CD8-positive, alpha-beta memory T cell (primary cell): ENCODE results near the gene HIBCH. TPM values are rescaled to one million over a fixed set of nuclear protein-coding genes. Genes with fewer than 3 reads are reported as not detected.

Source experiments
- CTCF ChIA-PET: fragments of 350-600 bp; sonication (Branson Sonifier 250); formaldehyde crosslinking; loops from one replicate; lab custom pipeline; 2021; ENCODE audit warnings: antibody characterized with exemption; lab: Charles Lee
- POLR2A ChIA-PET: fragments of 350-600 bp; sonication (Branson Sonifier 250); formaldehyde crosslinking; loops from one replicate; lab custom pipeline; 2021; ENCODE audit warnings: antibody characterized with exemption; lab: Charles Lee
- DNase-seq, 5 donors: peaks; one replicate each; pipeline versions ENCODE4 v3.0.0 to v3.0.0-alpha.2; 2020 to 2022; ENCODE audit warnings: mixed read lengths in 1 of 5
- H3K27ac ChIP-seq: one replicate; pipeline ENCODE4 v1.7.0; 2013; ENCODE audit warnings: low read depth, mild to moderate bottlenecking, low read length, moderate library complexity
- H3K27me3 ChIP-seq: 2 replicates; pipeline ENCODE4 v1.7.0; 2013; ENCODE audit warnings: low read length, mild to moderate bottlenecking; ENCODE audit not compliant: insufficient read depth, poor library complexity, severe bottlenecking
- H3K36me3 ChIP-seq: 2 replicates; pipeline ENCODE4 v1.7.0; 2013; ENCODE audit warnings: mild to moderate bottlenecking, low read length, moderate library complexity; ENCODE audit not compliant: insufficient read depth
- H3K4me1 ChIP-seq: 2 replicates; pipeline ENCODE4 v1.7.0; 2013; ENCODE audit warnings: mild to moderate bottlenecking, low read length, moderate library complexity; ENCODE audit not compliant: insufficient read depth
- H3K4me3 ChIP-seq: 2 replicates; pipeline ENCODE4 v1.7.0; 2013; ENCODE audit warnings: mild to moderate bottlenecking, low read length
- H3K9me3 ChIP-seq: 2 replicates; pipeline ENCODE4 v1.7.0; 2013; ENCODE audit warnings: mild to moderate bottlenecking, low read length
- H3K27ac Mint-ChIP-seq, 8 donors: one replicate each; pipeline ENCODE4 v1.8.0; 2020 to 2021; ENCODE audit warnings: mixed read lengths in 8 of 8, mild to moderate bottlenecking in 6 of 8, inconsistent platforms in 3 of 8, moderate library complexity in 3 of 8
- H3K27me3 Mint-ChIP-seq, 2 donors: one replicate each; pipeline ENCODE4 v1.8.0; 2020 to 2021; ENCODE audit warnings: mixed read lengths in 2 of 2, mild to moderate bottlenecking in 1 of 2, moderate library complexity in 1 of 2
- H3K36me3 Mint-ChIP-seq, 3 donors: one replicate each; pipeline ENCODE4 v1.8.0; 2020 to 2021; ENCODE audit warnings: mixed read lengths in 3 of 3, inconsistent platforms in 1 of 3, mild to moderate bottlenecking in 1 of 3
- H3K4me1 Mint-ChIP-seq, 3 donors: one replicate each; pipeline ENCODE4 v1.8.0; 2020 to 2021; ENCODE audit warnings: mixed read lengths in 3 of 3, inconsistent platforms in 1 of 3, mild to moderate bottlenecking in 1 of 3
- H3K4me3 Mint-ChIP-seq, 7 donors: one replicate each; pipeline ENCODE4 v1.8.0; 2020 to 2021; ENCODE audit warnings: mixed read lengths in 7 of 7, mild to moderate bottlenecking in 6 of 7, moderate library complexity in 4 of 7, inconsistent platforms in 2 of 7
- H3K9me3 Mint-ChIP-seq, 5 donors: one replicate each; pipeline ENCODE4 v1.8.0; 2020 to 2022; ENCODE audit warnings: mixed read lengths in 5 of 5, mild to moderate bottlenecking in 3 of 5, moderate library complexity in 2 of 5, inconsistent platforms in 1 of 5
- polyA plus RNA-seq: library from polyadenylated mRNA; unstranded; fragments of 300-500 nt; fragmentation: Illumina TruSeq; gene quantifications from one replicate; pipeline ENCODE4 v1.2.3, GENCODE V29; 2021
- total RNA-seq, 2 experiments: library from RNA; stranded (reverse); gene quantifications; one replicate each; pipeline ENCODE4 v1.2.3, GENCODE V29; 2021

The HIBCH gene
- total and polyA plus RNA-seq, 3 experiments from 2014 or later: 20.3 to 32.2 (median 30.8) TPM

- no peaks in the 10 kb centered on the region for H3K9me3 Mint-ChIP-seq
- no peaks in the 10 kb centered on the region for H3K27me3 ChIP-seq
- no peak overlapping the region for H3K4me3 ChIP-seq
- ChIA-PET CTCF (no interaction called here), POLR2A (no interaction called here)
- H3K4me3 Mint-ChIP-seq: no peak overlapping the region
- H3K4me1 ChIP-seq: no peaks in the 10 kb centered on the region
- no peaks in the 10 kb centered on the region for H3K4me1 Mint-ChIP-seq
- peaks cover 0 to 2% (median 0%) of the 10 kb centered on the region in 3 donors for H3K36me3 Mint-ChIP-seq
- no peaks in the 10 kb centered on the region for H3K27me3 Mint-ChIP-seq
- no peaks in the 10 kb centered on the region for H3K36me3 ChIP-seq
- no peak overlapping the region for H3K27ac ChIP-seq
- DNase-seq: no peak
- no peaks in the 10 kb centered on the region for H3K9me3 ChIP-seq
- H3K27ac Mint-ChIP-seq: no peak overlapping the region
Measured at GRCh38 chr2:190188289-190188688, 131.3 kb downstream of the HIBCH start.

- Histone ChIP-seq H3K9me3 (no peaks in the 10 kb centered on the region), H3K4me3 (no peak overlapping the region), H3K4me1 (no peaks in the 10 kb centered on the region), H3K36me3 (no peaks in the 10 kb centered on the region), H3K27me3 (no peaks in the 10 kb centered on the region), H3K27ac (no peak overlapping the region)
- H3K36me3 Mint-ChIP-seq: peaks cover 0 to 2% (median 0%) of the 10 kb centered on the region in 3 donors
- H3K4me3 Mint-ChIP-seq: no peak overlapping the region
- POLR2A ChIA-PET: no interaction called here
- DNase-seq: no peak
- H3K27me3 Mint-ChIP-seq: peaks cover 0 to 5% of the 10 kb centered on the region in 2 donors
- H3K27ac Mint-ChIP-seq: no peak overlapping the region
- H3K9me3 Mint-ChIP-seq: no peaks in the 10 kb centered on the region
- CTCF ChIA-PET: no interaction called here
- peaks cover 0 to 2% (median 1%) of the 10 kb centered on the region in 3 donors for H3K4me1 Mint-ChIP-seq
Measured at GRCh38 chr2:190186238-190186637, 133.4 kb downstream of the HIBCH start.

- H3K36me3 Mint-ChIP-seq: peaks cover 0 to 2% (median 0%) of the 10 kb centered on the region in 3 donors
- H3K9me3 Mint-ChIP-seq: no peaks in the 10 kb centered on the region
- H3K4me1 ChIP-seq: no peaks in the 10 kb centered on the region
- H3K36me3 ChIP-seq: no peaks in the 10 kb centered on the region
- no peak for DNase-seq
- H3K27ac Mint-ChIP-seq: no peak overlapping the region
- POLR2A ChIA-PET: no interaction called here
- no peaks in the 10 kb centered on the region for H3K27me3 ChIP-seq
- CTCF ChIA-PET: no interaction called here
- H3K4me1 Mint-ChIP-seq: peaks cover 2 to 6% (median 5%) of the 10 kb centered on the region in 3 donors
- no peaks in the 10 kb centered on the region for H3K9me3 ChIP-seq
- peaks cover 2 to 9% of the 10 kb centered on the region in 2 donors for H3K27me3 Mint-ChIP-seq
- H3K4me3 Mint-ChIP-seq: no peak overlapping the region
- H3K4me3 ChIP-seq: no peak overlapping the region
- H3K27ac ChIP-seq: no peak overlapping the region
Measured at GRCh38 chr2:190185380-190185779, 134.2 kb downstream of the HIBCH start.

GRCh38 chr2:190184460-190184859 is 135.2 kb downstream of the HIBCH start:
- H3K36me3 ChIP-seq: no peaks in the 10 kb centered on the region
- no peak for DNase-seq
- no peaks in the 10 kb centered on the region for H3K9me3 Mint-ChIP-seq

DNA sequence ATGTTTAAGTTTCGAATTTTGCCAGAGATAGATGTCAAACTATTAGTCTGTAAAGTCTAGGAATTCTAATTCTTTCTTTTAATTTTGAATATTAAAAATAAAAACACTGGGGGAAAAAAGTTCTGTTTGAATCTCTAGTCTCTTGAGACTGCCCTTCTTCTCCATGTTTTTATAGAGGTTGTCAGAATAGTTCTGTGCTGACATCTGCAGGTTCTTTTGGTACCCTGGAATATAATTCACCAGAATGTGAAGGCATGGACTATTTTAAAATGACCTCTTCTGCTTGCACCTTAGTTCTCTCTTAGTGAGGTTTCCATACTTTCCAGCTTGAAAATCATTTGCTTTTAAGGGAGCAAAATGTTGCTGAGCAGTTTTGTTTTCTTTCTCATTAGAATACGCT is 136.1 kb downstream of the HIBCH start:
- Histone ChIP-seq H3K27ac (no peak overlapping the region), H3K9me3 (no peaks in the 10 kb centered on the region), H3K4me1 (no peaks in the 10 kb centered on the region), H3K36me3 (no peaks in the 10 kb centered on the region), H3K4me3 (no peak overlapping the region), H3K27me3 (no peaks in the 10 kb centered on the region)
- peaks cover 0 to 2% (median 0%) of the 10 kb centered on the region in 3 donors for H3K36me3 Mint-ChIP-seq
- no peak for DNase-seq
- no peak overlapping the region for H3K4me3 Mint-ChIP-seq
- ChIA-PET POLR2A (no interaction called here), CTCF (no interaction called here)
- H3K4me1 Mint-ChIP-seq: peaks cover 8 to 11% (median 11%) of the 10 kb centered on the region in 3 donors
- no peaks in the 10 kb centered on the region for H3K9me3 Mint-ChIP-seq
- H3K27ac Mint-ChIP-seq: no peak overlapping the region
- peaks cover 9 to 21% of the 10 kb centered on the region in 2 donors for H3K27me3 Mint-ChIP-seq

More at GRCh38 chr2:190184460-190184859, 135.2 kb downstream of the HIBCH start:
- ChIA-PET POLR2A (no interaction called here), CTCF (no interaction called here)
- no peak overlapping the region for H3K27ac ChIP-seq
- H3K9me3 ChIP-seq: no peaks in the 10 kb centered on the region
- Mint-ChIP-seq H3K4me3 (no peak overlapping the region), H3K4me1 (peaks cover 7 to 11% (median 11%) of the 10 kb centered on the region in 3 donors), H3K27ac (no peak overlapping the region), H3K36me3 (peaks cover 0 to 2% (median 0%) of the 10 kb centered on the region in 3 donors), H3K27me3 (peaks cover 8 to 15% of the 10 kb centered on the region in 2 donors)
- no peaks in the 10 kb centered on the region for H3K27me3 ChIP-seq
- no peaks in the 10 kb centered on the region for H3K4me1 ChIP-seq
- no peak overlapping the region for H3K4me3 ChIP-seq

GRCh38 chr2:190182071-190182524 is 137.5 kb downstream of the HIBCH start:
- peaks cover 0 to 2% (median 0%) of the 10 kb centered on the region in 3 donors for H3K36me3 Mint-ChIP-seq
- no peaks in the 10 kb centered on the region for H3K27me3 ChIP-seq
- H3K27me3 Mint-ChIP-seq: peaks cover 9 to 32% of the 10 kb centered on the region in 2 donors
- no peak overlapping the region for H3K4me3 ChIP-seq
- H3K4me3 Mint-ChIP-seq: no peak overlapping the region
- ChIA-PET CTCF (no interaction called here), POLR2A (no interaction called here)
- DNase-seq: no peak
- no peak overlapping the region for H3K27ac ChIP-seq
- peaks cover 8 to 11% (median 11%) of the 10 kb centered on the region in 3 donors for H3K4me1 Mint-ChIP-seq
- H3K36me3 ChIP-seq: no peaks in the 10 kb centered on the region
- H3K27ac Mint-ChIP-seq: no peak overlapping the region
- H3K4me1 ChIP-seq: no peaks in the 10 kb centered on the region
- H3K9me3 Mint-ChIP-seq: no peaks in the 10 kb centered on the region
- no peaks in the 10 kb centered on the region for H3K9me3 ChIP-seq

GRCh38 chr2:190181123-190181669 is 138.4 kb downstream of the HIBCH start:
- DNase-seq: no peak
- peak overlapping the region in 6 of 7 donors; percentile 17 to 86 (median 45) for H3K4me3 Mint-ChIP-seq
- H3K27me3 Mint-ChIP-seq: peaks cover 9 to 37% of the 10 kb centered on the region in 2 donors
- H3K9me3 Mint-ChIP-seq: no peaks in the 10 kb centered on the region
- H3K4me1 ChIP-seq: no peaks in the 10 kb centered on the region
- peaks cover 0 to under 1% (median 0%) of the 10 kb centered on the region in 3 donors for H3K36me3 Mint-ChIP-seq
- ChIA-PET CTCF (no interaction called here), POLR2A (no interaction called here)
- no peaks in the 10 kb centered on the region for H3K9me3 ChIP-seq
- H3K27ac Mint-ChIP-seq: peak overlapping the region in 1 of 8 donors; percentile 7
- H3K4me3 ChIP-seq: no peak overlapping the region
- peaks cover 8 to 11% (median 11%) of the 10 kb centered on the region in 3 donors for H3K4me1 Mint-ChIP-seq
- no peaks in the 10 kb centered on the region for H3K36me3 ChIP-seq
- H3K27me3 ChIP-seq: no peaks in the 10 kb centered on the region
- H3K27ac ChIP-seq: peak overlapping the region; percentile 40

- Mint-ChIP-seq H3K27ac (no peak overlapping the region), H3K36me3 (no peaks in the 10 kb centered on the region), H3K4me3 (peak overlapping the region in 3 of 7 donors; percentile 56 to 86 (median 73)), H3K4me1 (peaks cover 8 to 11% (median 11%) of the 10 kb centered on the region in 3 donors), H3K27me3 (peaks cover 9 to 42% of the 10 kb centered on the region in 2 donors), H3K9me3 (no peaks in the 10 kb centered on the region)
- DNase-seq: peak in 2 of 5 donors; percentile 10 to 15
- Histone ChIP-seq H3K4me1 (no peaks in the 10 kb centered on the region), H3K27me3 (no peaks in the 10 kb centered on the region), H3K27ac (peak overlapping the region; percentile 40), H3K36me3 (no peaks in the 10 kb centered on the region), H3K9me3 (no peaks in the 10 kb centered on the region), H3K4me3 (no peak overlapping the region)
- POLR2A ChIA-PET: no interaction called here
- CTCF ChIA-PET: no interaction called here
Measured at GRCh38 chr2:190180313-190181122, 139.1 kb downstream of the HIBCH start.
